ENCODE data around the gene UBR3. TPM values are rescaled to one million over a fixed set of nuclear protein-coding genes. Genes with fewer than 3 reads are reported as not detected.
"Not testable (repeated sequence)": the region's sequence is repeated elsewhere in the genome, so short reads cannot be mapped to it uniquely, and the experiment has no call there.

UBR3 gene
- total RNA-seq, 6 experiments from 2014 or later, result 30.1 to 46.3 (median 40.5) TPM

DNA sequence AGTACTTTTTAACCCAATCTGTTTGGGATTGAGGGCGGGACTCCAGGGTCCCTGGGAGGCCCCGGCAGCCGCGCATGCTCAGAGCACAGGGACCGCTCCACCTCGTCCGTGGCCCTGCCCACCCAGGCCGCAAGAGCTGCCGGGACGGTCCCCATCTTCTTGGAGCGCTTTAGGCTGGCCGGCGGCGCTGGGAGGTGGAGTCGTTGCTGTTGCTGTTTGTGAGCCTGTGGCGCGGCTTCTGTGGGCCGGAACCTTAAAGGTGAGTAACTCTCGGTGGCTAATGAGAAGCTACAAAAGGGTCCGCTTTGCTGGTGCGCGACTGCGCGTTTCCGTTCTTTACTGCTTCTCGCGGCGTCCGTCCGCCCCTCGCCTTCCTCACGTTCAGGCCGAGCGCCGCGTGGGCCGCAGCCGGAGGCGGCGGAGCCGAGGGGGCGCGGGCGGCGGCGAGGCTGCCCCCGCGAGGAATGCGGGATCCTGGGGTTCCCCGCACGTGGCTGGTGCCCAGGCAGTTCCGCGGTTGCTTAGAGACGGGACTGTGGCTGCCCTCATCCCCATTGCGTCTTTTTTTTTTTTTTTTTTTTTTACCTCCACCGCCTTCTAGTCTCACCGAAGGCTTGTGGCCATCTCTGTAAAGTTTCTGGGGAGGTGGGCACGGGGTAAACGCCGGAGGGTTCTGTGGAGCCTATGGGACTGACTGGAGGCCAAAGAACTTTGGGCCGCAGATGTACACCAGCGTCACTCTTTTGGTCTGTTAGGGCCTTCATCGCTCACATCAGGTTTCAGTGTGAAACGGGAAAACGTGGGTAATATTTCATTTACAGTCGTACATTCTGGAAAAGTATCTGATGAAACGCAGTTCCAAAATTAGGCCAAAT is 28.3 kb upstream of the UBR3 start, which contains the start of gene SSB:
Gene SSB, plus strand, starts transcription at position 154 of the 875 bp plus-strand sequence. CDS start 2,090 bp downstream, outside the sequence.
- Mint-ChIP-seq H3K4me3 (peak within 1 kb of the TSS; percentile 93), H3K9me3 (no peaks in the 10 kb centered on the region), H3K27ac (peak within 1 kb of the TSS; percentile 86), H3K27me3 (ENCODE audit: insufficient read depth) (peaks cover 4% of the 10 kb centered on the region), H3K36me3 (ENCODE audit: low read depth) (no peaks in the 10 kb centered on the region; the same call in 1 of the 2 replicates), H3K4me1 (ENCODE audit: low read depth) (peaks cover 43% of the 10 kb centered on the region)
- TF ChIP-seq CTCF (IDR thresholded peaks at IDR 0.05), result no peak
- peak; percentile 91 for DNase-seq

DNA sequence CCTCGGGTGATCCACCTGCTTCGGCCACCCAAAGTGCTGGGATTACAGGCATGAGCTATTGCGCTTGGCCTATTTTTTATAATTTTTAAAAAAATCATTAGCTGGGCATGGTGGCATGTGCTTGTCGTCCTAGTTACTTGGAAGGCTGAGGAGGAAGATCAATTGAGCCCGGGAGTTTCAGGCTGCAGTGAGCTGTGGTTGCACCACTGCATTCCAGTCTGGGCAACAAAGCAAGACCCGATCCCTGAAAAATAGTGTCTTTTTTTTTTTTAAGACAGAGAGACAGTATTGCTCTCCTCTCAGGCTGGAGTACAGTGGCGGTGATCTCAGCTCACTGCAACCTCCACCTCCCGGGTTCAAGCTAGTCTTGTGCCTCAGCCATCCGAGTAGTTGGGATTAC is 23.8 kb upstream of the UBR3 start:
- Mint-ChIP-seq H3K27me3 (ENCODE audit: insufficient read depth) (peaks cover 2% of the 10 kb centered on the region; the same call in 1 of the 2 replicates), H3K4me1 (ENCODE audit: low read depth) (peaks cover 49% of the 10 kb centered on the region), H3K4me3 (no peak overlapping the region), H3K36me3 (ENCODE audit: low read depth) (peaks cover 24% of the 10 kb centered on the region; the same call in 1 of the 2 replicates), H3K27ac (no peak overlapping the region), H3K9me3 (no peaks in the 10 kb centered on the region)
- no peak for TF ChIP-seq CTCF (IDR thresholded peaks at IDR 0.05)
- DNase-seq, result no peak

- DNase-seq, result no peak
- Mint-ChIP-seq H3K27ac (peak overlapping the region; percentile 32; the same call in 1 of the 2 replicates), H3K36me3 (ENCODE audit: low read depth) (peaks cover 47% of the 10 kb centered on the region)
Measured at GRCh38 chr2:169806586-169806985, 20.7 kb upstream of the UBR3 start.

DNA sequence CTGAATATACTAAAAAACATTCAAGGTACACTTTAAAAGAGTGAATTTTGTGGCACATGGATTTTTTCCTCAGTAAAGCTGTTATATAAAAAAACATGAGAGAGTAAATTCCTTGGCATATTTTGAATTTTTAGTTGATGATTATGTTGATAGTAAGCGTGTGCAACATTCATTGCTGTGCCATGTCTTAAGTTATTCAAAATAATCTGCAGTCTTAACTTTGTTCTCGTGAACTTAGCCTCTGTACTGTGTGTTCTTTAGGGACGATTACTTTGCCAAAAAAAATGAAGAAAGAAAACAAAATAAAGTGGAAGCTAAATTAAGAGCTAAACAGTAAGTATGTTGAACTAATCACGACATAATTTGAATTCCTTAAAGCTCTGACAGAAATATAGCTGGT is 19.0 kb upstream of the UBR3 start:
- TF ChIP-seq CTCF (IDR thresholded peaks at IDR 0.05), result no peak
- H3K27ac Mint-ChIP-seq, result peak overlapping the region; percentile 86
- no peaks in the 10 kb centered on the region for H3K9me3 Mint-ChIP-seq
- peaks cover 53% of the 10 kb centered on the region for H3K36me3 Mint-ChIP-seq (ENCODE audit: low read depth)
- H3K4me3 Mint-ChIP-seq, result peak overlapping the region; percentile 41
- DNase-seq, result peak; percentile 64
- no peaks in the 10 kb centered on the region for H3K27me3 Mint-ChIP-seq (ENCODE audit: insufficient read depth)
- peaks cover 39% of the 10 kb centered on the region for H3K4me1 Mint-ChIP-seq (ENCODE audit: low read depth)

More at GRCh38 chr2:169806586-169806985, 20.7 kb upstream of the UBR3 start:
- H3K4me3 Mint-ChIP-seq, result no peak overlapping the region
- no peak for TF ChIP-seq CTCF (IDR thresholded peaks at IDR 0.05)
- peaks cover 49% of the 10 kb centered on the region for H3K4me1 Mint-ChIP-seq (ENCODE audit: low read depth)
- H3K27me3 Mint-ChIP-seq (ENCODE audit: insufficient read depth), result no peaks in the 10 kb centered on the region
- H3K9me3 Mint-ChIP-seq, result no peaks in the 10 kb centered on the region

GRCh38 chr2:169815849-169816248 is 11.4 kb upstream of the UBR3 start:
- peak; percentile 89 for DNase-seq
- H3K4me1 Mint-ChIP-seq (ENCODE audit: low read depth), result peaks cover 55% of the 10 kb centered on the region
- no peak for TF ChIP-seq CTCF (IDR thresholded peaks at IDR 0.05)
- peaks cover 2% of the 10 kb centered on the region for H3K27me3 Mint-ChIP-seq (ENCODE audit: insufficient read depth)
- peaks cover 52% of the 10 kb centered on the region for H3K36me3 Mint-ChIP-seq (ENCODE audit: low read depth)
- H3K4me3 Mint-ChIP-seq, result peak overlapping the region; percentile 50; the same call in 1 of the 2 replicates
- peak overlapping the region; percentile 88 for H3K27ac Mint-ChIP-seq
- H3K9me3 Mint-ChIP-seq, result peaks cover 25% of the 10 kb centered on the region

DNA sequence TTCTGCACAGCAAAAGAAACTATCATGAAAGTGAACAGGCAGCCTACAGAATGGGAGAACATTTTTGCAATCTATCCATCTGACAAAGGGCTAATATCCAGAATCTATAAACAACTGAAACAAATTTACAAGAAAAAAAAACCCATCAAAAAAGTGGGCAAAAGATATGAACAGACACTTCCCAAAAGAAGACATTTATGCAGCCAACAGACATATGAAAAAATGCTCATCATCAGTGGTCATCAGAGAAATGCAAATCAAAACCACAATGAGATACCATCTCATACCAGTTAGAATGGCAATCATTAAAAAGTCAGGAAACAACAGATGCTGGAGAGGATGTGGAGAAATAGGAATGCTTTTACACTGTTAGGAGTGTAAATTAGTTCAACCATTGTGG is 10.3 kb upstream of the UBR3 start:
- Mint-ChIP-seq H3K9me3 (peaks cover 25% of the 10 kb centered on the region), H3K27ac (peak overlapping the region; percentile 88), H3K4me1 (ENCODE audit: low read depth) (peaks cover 66% of the 10 kb centered on the region), H3K36me3 (ENCODE audit: low read depth) (peaks cover 54% of the 10 kb centered on the region), H3K4me3 (peak overlapping the region; percentile 46; the same call in 1 of the 2 replicates)
- peak; percentile 43 for DNase-seq
- H3K27me3 Mint-ChIP-seq (ENCODE audit: insufficient read depth), result not testable (repeated sequence)

DNA sequence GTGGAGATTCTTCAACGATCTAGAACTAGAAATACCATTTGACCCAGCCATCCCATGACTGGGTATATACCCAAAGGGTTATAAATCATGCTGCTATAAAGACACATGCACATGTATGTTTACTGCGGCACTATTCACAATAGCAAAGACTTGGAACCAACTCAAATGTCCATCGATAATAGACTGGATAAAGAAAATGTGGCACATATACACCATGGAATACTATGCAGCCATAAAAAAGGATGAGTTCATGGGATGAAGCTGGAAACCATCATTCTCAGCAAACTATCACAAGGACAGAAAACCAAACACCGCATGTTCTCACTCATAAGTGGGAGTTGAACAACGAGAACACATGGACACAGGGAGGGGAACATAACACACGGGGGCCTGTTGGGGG is 9.9 kb upstream of the UBR3 start:
- H3K27ac Mint-ChIP-seq, result peak overlapping the region; percentile 88
- peaks cover 54% of the 10 kb centered on the region for H3K36me3 Mint-ChIP-seq (ENCODE audit: low read depth)

More for the DNA sequence above, 9.9 kb upstream of the UBR3 start:
- Mint-ChIP-seq H3K9me3 (peaks cover 25% of the 10 kb centered on the region), H3K4me1 (ENCODE audit: low read depth) (peaks cover 70% of the 10 kb centered on the region), H3K4me3 (peak overlapping the region; percentile 46; the same call in 1 of the 2 replicates)
- not testable (repeated sequence) for H3K27me3 Mint-ChIP-seq (ENCODE audit: insufficient read depth); DNase-seq

All from HFFc6 (cell line).